GM21576 (cell line): Measurements from ENCODE around the gene SPOCK1.

Experiments used
- ATAC-seq: cut with Tn5 transposase; IDR thresholded peaks from one replicate; pipeline ENCODE4 v1.9.1; 2021; ENCODE audit warnings: mild to moderate bottlenecking, moderate library complexity; ENCODE audit not compliant: unreplicated experiment

Gene SPOCK1

GRCh38 chr5:137446615-137447014 is 52.5 kb downstream of the SPOCK1 start:
- ATAC-seq, result no peak

- ATAC-seq, result no peak
These were observed 53.0 kb downstream of the SPOCK1 start for GRCh38 chr5:137446151-137446550.

GRCh38 chr5:137442660-137443059 is 56.5 kb downstream of the SPOCK1 start:
- no peak for ATAC-seq

GRCh38 chr5:137441476-137441875 is 57.6 kb downstream of the SPOCK1 start:
- ATAC-seq, result no peak

- no peak for ATAC-seq
These were observed 58.3 kb downstream of the SPOCK1 start for GRCh38 chr5:137440795-137441194.

GRCh38 chr5:137439645-137440044 is 59.5 kb downstream of the SPOCK1 start:
- ATAC-seq, result no peak

- no peak for ATAC-seq
These were observed 60.2 kb downstream of the SPOCK1 start for GRCh38 chr5:137438932-137439331.

- no peak for ATAC-seq
These were observed 61.4 kb downstream of the SPOCK1 start for GRCh38 chr5:137437774-137438173.

- no peak for ATAC-seq
These were observed 65.6 kb downstream of the SPOCK1 start for GRCh38 chr5:137433539-137433938.

- ATAC-seq, result no peak
These were observed 66.8 kb downstream of the SPOCK1 start for GRCh38 chr5:137432376-137432775.

- no peak for ATAC-seq
These were observed 68.1 kb downstream of the SPOCK1 start for GRCh38 chr5:137431051-137431450.

- ATAC-seq, result no peak
These were observed 83.9 kb downstream of the SPOCK1 start for GRCh38 chr5:137415231-137415681.

GRCh38 chr5:137414112-137414755 is 84.9 kb downstream of the SPOCK1 start:
- no peak for ATAC-seq

GRCh38 chr5:137412136-137412535 is 87.0 kb downstream of the SPOCK1 start:
- ATAC-seq, result no peak

GRCh38 chr5:137410234-137411010 is 88.7 kb downstream of the SPOCK1 start:
- no peak for ATAC-seq

- ATAC-seq, result no peak
These were observed 89.4 kb downstream of the SPOCK1 start for GRCh38 chr5:137409736-137410135.

- ATAC-seq, result no peak
These were observed 92.0 kb downstream of the SPOCK1 start for GRCh38 chr5:137407090-137407489.

GRCh38 chr5:137405393-137405792 is 93.7 kb downstream of the SPOCK1 start:
- no peak for ATAC-seq

- no peak for ATAC-seq
These were observed 95.3 kb downstream of the SPOCK1 start for GRCh38 chr5:137403869-137404268.

GRCh38 chr5:137402436-137403187 is 96.5 kb downstream of the SPOCK1 start:
- ATAC-seq, result no peak

- ATAC-seq, result no peak
These were observed 97.2 kb downstream of the SPOCK1 start for GRCh38 chr5:137401946-137402345.

GRCh38 chr5:137400571-137400970 is 98.6 kb downstream of the SPOCK1 start:
- no peak for ATAC-seq
